NB4 (cell line): ENCODE results near the gene FXYD2.
A peak's percentile ranks its signal among the peaks of the same experiment; 100 is the strongest.

Experiments used
- DNase-seq: peaks from one replicate; pipeline ENCODE4 v3.0.0; 2010; ENCODE audit warnings: low read depth
- H3K4me3 ChIP-seq: one replicate; pipeline ENCODE4 v1.5.1; 2011; ENCODE audit warnings: mild to moderate bottlenecking, low read depth, low read length, moderate library complexity
- CTCF ChIP-seq: IDR thresholded peaks from one replicate; pipeline ENCODE4 v1.5.1; 2012; ENCODE audit warnings: low read depth, low read length
- MAX ChIP-seq: IDR thresholded peaks from 2 replicates; pipeline ENCODE4 v1.6.1; 2011; ENCODE audit warnings: low read depth, low read length
- MYC ChIP-seq: IDR thresholded peaks from 2 replicates; pipeline ENCODE4 v1.6.1; 2011; ENCODE audit warnings: low read depth, low read length
- POLR2A ChIP-seq: IDR thresholded peaks from 2 replicates; pipeline ENCODE4 v1.6.1; 2011; ENCODE audit warnings: mild to moderate bottlenecking; ENCODE audit not compliant: insufficient read length; ENCODE audit errors: extremely low read depth

The FXYD2 gene

GRCh38 chr11:117828611-117829368 is 4.2 kb upstream of the FXYD2 start:
- H3K4me3 ChIP-seq, result no peak overlapping the region
- TF ChIP-seq MYC, result 0 out of 2 replicates have a peak, but pooled peaks have one; percentile 44
- peak; percentile 30; the same call in 1 of the 2 replicates for TF ChIP-seq MAX
- TF ChIP-seq POLR2A, result no peak
- TF ChIP-seq CTCF, result no peak
- DNase-seq, result peak; percentile 90

GRCh38 chr11:117827521-117828511 is 3.3 kb upstream of the FXYD2 start:
- no peak for DNase-seq
- no peak for TF ChIP-seq MYC
- no peak for TF ChIP-seq CTCF
- no peak for TF ChIP-seq MAX
- no peak for TF ChIP-seq POLR2A
- no peak overlapping the region for H3K4me3 ChIP-seq

- no peak for TF ChIP-seq CTCF
- no peak for TF ChIP-seq MYC
- TF ChIP-seq POLR2A, result no peak
- no peak for TF ChIP-seq MAX
- DNase-seq, result no peak
- H3K4me3 ChIP-seq, result no peak overlapping the region
These were observed 2.3 kb upstream of the FXYD2 start for GRCh38 chr11:117826832-117827231.

GRCh38 chr11:117826190-117826570 is 1.6 kb upstream of the FXYD2 start:
- TF ChIP-seq MYC (no peak), POLR2A (no peak), CTCF (no peak), MAX (no peak)
- DNase-seq, result no peak
- no peak overlapping the region for H3K4me3 ChIP-seq

GRCh38 chr11:117825538-117826189 is 1.1 kb upstream of the FXYD2 start:
- DNase-seq, result no peak
- TF ChIP-seq MYC, result no peak
- TF ChIP-seq CTCF, result no peak
- no peak for TF ChIP-seq MAX
- TF ChIP-seq POLR2A, result no peak
- H3K4me3 ChIP-seq, result no peak overlapping the region
